ENCODE results near the gene PXDN.

Gene PXDN

DNA sequence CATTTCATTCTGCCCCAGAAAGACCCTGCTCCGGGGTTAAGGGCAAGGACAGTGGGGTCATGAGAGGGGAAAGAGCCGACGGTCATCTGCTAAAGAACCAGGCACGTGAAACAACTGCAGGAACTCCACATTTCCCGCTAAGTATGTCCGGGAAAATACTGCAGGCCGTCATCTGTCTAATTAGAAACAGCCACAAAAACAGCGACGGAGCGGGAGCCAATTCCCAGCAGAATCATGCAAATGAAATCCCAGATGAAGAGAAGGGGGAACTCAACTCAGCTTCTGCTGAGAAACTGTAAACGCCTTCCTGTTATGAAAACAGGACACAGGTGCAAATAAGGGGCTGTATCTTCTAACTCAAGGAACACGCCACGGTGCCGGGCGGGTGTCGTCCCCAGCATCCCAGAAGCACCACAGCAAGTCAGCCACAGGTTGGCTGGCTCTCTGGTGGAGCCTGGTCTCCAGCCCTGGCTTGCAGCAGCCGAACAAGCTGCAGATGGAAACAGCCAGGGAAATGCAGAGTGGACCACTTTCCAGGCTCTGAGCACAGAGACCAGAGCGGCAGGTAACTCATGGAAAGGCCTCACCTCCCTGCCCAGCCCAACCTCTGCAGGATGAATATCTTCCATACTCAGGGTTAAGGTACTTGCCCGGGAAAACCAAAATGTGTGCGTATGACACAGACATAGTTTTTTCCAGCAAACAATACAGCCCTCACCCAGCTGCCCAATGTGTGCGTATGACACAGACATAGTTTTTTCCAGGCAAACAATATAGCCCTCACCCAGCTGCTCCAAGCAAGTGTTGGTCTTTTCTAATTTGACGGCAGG is 28.9 kb downstream of the PXDN start:
- H3K27ac ChIP-seq: peak overlapping the region; percentile 30 to 96 (median 78); a peak in 21 of 22 replicates
- H4K20me1 ChIP-seq: peaks cover 0 to 93% (median 75%) of the 10 kb centered on the region in 11 experiments; a peak in 21 of 22 replicates
- H3K9ac ChIP-seq: peak overlapping the region; percentile 38 to 80 (median 70); a peak in 21 of 22 replicates
- H3K27me3 ChIP-seq: no peaks in the 10 kb centered on the region; a peak in 1 of 22 replicates
- H3K9me3 ChIP-seq (replicated peaks in 1 of 11): no peaks in the 10 kb centered on the region
- peaks cover 68 to 97% (median 96%) of the 10 kb centered on the region in 10 experiments for H3K4me1 ChIP-seq
- peaks cover 0 to 12% (median 0%) of the 10 kb centered on the region in 11 experiments; a peak in 5 of 22 replicates for H3K36me3 ChIP-seq
- TF ChIP-seq Cebpa-rat (IDR thresholded peaks at IDR 0.05): no peak
- H3K4me3 ChIP-seq: peak overlapping the region in 8 of 10 experiments; percentile 11 to 56 (median 43); a peak in 14 of 20 replicates
- H3K4me2 ChIP-seq: peak overlapping the region; percentile 75 to 100 (median 94)

GRCh38 chr2:1714291-1715064 is 29.8 kb downstream of the PXDN start:
- H3K4me1 ChIP-seq: peaks cover 76 to 100% (median 100%) of the 10 kb centered on the region in 10 experiments
- peaks cover 0 to 95% (median 79%) of the 10 kb centered on the region in 11 experiments; a peak in 21 of 22 replicates for H4K20me1 ChIP-seq
- peak overlapping the region; percentile 38 to 80 (median 70); a peak in 18 of 22 replicates for H3K9ac ChIP-seq
- peak overlapping the region; percentile 75 to 100 (median 94) for H3K4me2 ChIP-seq
- H3K27ac ChIP-seq: peak overlapping the region; percentile 30 to 96 (median 78); a peak in 21 of 22 replicates
- peaks cover 0 to 12% (median 0%) of the 10 kb centered on the region in 11 experiments; a peak in 5 of 22 replicates for H3K36me3 ChIP-seq
- TF ChIP-seq Cebpa-rat (IDR thresholded peaks at IDR 0.05): no peak
- no peaks in the 10 kb centered on the region for H3K9me3 ChIP-seq (replicated peaks in 1 of 11)
- peak overlapping the region in 8 of 10 experiments; percentile 11 to 56 (median 43); a peak in 11 of 20 replicates for H3K4me3 ChIP-seq
- H3K27me3 ChIP-seq: no peaks in the 10 kb centered on the region; a peak in 1 of 22 replicates

- Histone ChIP-seq H3K36me3 (peaks cover 0 to 12% (median 0%) of the 10 kb centered on the region in 11 experiments; a peak in 5 of 22 replicates), H3K4me3 (peak overlapping the region in 7 of 10 experiments; percentile 21 to 56 (median 32); a peak in 11 of 20 replicates), H3K27me3 (no peaks in the 10 kb centered on the region; a peak in 1 of 22 replicates), H3K9ac (peak overlapping the region; percentile 15 to 78 (median 65); a peak in 19 of 22 replicates), H3K27ac (peak overlapping the region; percentile 30 to 96 (median 78); a peak in 20 of 22 replicates), H4K20me1 (peaks cover 0 to 95% (median 79%) of the 10 kb centered on the region in 11 experiments; a peak in 21 of 22 replicates), H3K4me1 (peaks cover 82 to 100% (median 100%) of the 10 kb centered on the region in 10 experiments), H3K4me2 (peak overlapping the region; percentile 75 to 100 (median 94)), H3K9me3 (replicated peaks in 1 of 11) (no peaks in the 10 kb centered on the region)
- no peak for TF ChIP-seq Cebpa-rat (IDR thresholded peaks at IDR 0.05)
Measured at GRCh38 chr2:1713839-1714236, 30.5 kb downstream of the PXDN start.

DNA sequence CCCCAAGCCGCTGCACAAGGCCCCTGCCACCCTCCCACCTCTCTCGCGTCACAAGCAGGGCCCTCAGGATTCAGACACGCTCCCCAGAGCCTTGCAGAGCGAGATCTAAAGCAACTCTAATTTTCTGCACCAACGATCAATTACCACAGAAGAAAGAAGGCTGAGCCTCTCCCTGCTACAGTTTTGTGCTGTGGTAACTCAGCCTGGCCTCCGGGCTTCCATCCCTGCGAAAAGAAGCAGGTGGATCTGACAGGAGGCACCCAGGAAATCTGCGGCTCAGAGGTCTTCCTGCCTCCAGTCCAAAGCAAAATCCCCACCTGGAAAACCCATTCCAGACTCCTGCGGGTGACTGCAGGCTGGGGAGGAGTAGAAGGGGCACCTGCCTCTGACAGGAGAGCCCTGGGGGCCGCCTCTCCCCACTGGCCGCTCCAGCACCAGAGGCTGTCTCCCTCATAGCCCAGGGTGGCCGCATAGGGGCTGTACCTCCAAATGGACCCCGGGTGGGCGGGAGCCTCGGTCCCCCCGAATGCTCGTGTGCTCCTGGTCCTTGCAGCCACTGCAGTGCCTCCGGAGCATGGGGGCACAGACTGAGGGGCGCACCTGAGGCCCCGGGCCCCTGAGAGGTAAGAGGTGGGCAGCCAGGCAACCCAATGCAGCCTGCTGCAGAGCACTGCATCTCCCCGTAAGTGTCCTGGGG is 31.0 kb downstream of the PXDN start:
- Histone ChIP-seq H3K9me3 (replicated peaks in 1 of 11) (no peaks in the 10 kb centered on the region), H3K27ac (peak overlapping the region; percentile 30 to 96 (median 78); a peak in 21 of 22 replicates), H3K4me3 (peak overlapping the region in 8 of 10 experiments; percentile 1 to 56 (median 30); a peak in 12 of 20 replicates), H4K20me1 (peaks cover 0 to 95% (median 74%) of the 10 kb centered on the region in 11 experiments; a peak in 19 of 22 replicates), H3K4me2 (peak overlapping the region; percentile 75 to 100 (median 94)), H3K27me3 (no peaks in the 10 kb centered on the region; a peak in 1 of 22 replicates), H3K4me1 (peaks cover 88 to 100% (median 100%) of the 10 kb centered on the region in 10 experiments), H3K36me3 (peaks cover 0 to 7% (median 0%) of the 10 kb centered on the region in 11 experiments; a peak in 4 of 22 replicates), H3K9ac (peak overlapping the region; percentile 15 to 78 (median 65); a peak in 19 of 22 replicates)
- TF ChIP-seq Cebpa-rat (IDR thresholded peaks at IDR 0.05): no peak

DNA sequence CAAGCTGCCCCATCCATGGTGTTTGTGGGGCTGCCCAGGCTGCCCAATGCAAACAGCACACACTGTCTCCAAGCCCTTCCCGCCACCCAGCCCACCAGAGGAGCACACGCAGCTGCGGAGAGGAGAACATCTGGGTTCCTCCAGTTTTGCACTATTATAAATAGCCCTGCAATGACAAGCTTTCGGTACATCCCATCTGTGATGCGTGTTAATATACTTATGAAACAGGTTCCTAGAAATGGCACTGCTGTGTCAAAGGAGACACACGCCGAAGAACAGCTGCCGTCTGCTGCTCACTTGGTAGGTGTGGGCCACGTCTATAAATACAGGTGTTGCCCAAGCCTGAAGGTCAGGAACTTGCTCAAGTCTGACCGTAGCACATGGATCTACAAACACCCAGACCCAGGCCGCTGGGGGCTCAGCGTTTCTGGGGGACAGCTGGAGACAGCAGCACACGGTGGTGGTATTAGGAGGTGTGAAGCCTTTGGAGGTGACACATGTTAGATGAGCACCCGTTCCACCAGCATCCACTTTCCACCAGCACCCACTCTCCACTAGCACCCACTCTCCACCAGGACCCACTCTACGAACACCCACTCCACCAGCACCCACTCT is 34.3 kb downstream of the PXDN start:
- Histone ChIP-seq H3K27me3 (no peaks in the 10 kb centered on the region; a peak in 2 of 22 replicates), H3K9ac (peak overlapping the region in 8 of 11 experiments; percentile 48 to 83 (median 82); a peak in 17 of 22 replicates), H3K4me1 (peaks cover 84 to 100% (median 98%) of the 10 kb centered on the region in 10 experiments), H3K4me2 (peak overlapping the region; percentile 90 to 100 (median 94)), H4K20me1 (peaks cover 9 to 95% (median 71%) of the 10 kb centered on the region in 11 experiments), H3K36me3 (peaks cover 0 to 6% (median 0%) of the 10 kb centered on the region in 11 experiments; a peak in 1 of 22 replicates), H3K4me3 (peak overlapping the region in 2 of 10 experiments; percentile 12; a peak in 3 of 20 replicates), H3K9me3 (replicated peaks in 1 of 11) (no peaks in the 10 kb centered on the region), H3K27ac (peak overlapping the region in 10 of 11 experiments; percentile 36 to 96 (median 92); a peak in 19 of 22 replicates)
- peak in 3 of 11 experiments; percentile 35 to 80 (median 49); a peak in 7 of 22 replicates for TF ChIP-seq Cebpa-rat (IDR thresholded peaks at IDR 0.05)

- TF ChIP-seq Cebpa-rat (IDR thresholded peaks at IDR 0.05): no peak
- Histone ChIP-seq H3K4me2 (peak overlapping the region; percentile 90 to 100 (median 94)), H3K4me1 (peaks cover 84 to 100% (median 98%) of the 10 kb centered on the region in 10 experiments), H4K20me1 (peaks cover 15 to 95% (median 71%) of the 10 kb centered on the region in 11 experiments), H3K9me3 (replicated peaks in 1 of 11) (no peaks in the 10 kb centered on the region), H3K9ac (peak overlapping the region in 8 of 11 experiments; percentile 48 to 83 (median 82); a peak in 14 of 22 replicates), H3K4me3 (peak overlapping the region in 4 of 10 experiments; percentile 0 to 53 (median 40); a peak in 4 of 20 replicates), H3K27me3 (no peaks in the 10 kb centered on the region; a peak in 2 of 22 replicates), H3K36me3 (peaks cover 0 to 7% (median 0%) of the 10 kb centered on the region in 11 experiments; a peak in 1 of 22 replicates), H3K27ac (peak overlapping the region; percentile 25 to 96 (median 90); a peak in 19 of 22 replicates)
Measured at GRCh38 chr2:1709335-1709605, 35.0 kb downstream of the PXDN start.

Measured in BLaER1 treated with 17β-estradiol and CSF1 and Interleukin-3, amounts not matched to agents 10 nM and 100 nM (cell line).